SK-N-SH treated with all-trans-retinoic acid at 6 μM for 48 hours (cell line): ENCODE results near the gene GABPB2.

Experiments used
- ARNTL ChIP-seq: fragments of 450-650 bp; formaldehyde crosslinking; IDR thresholded peaks from 2 replicates; pipeline ENCODE4 v1.5.0; 2020; ENCODE audit warnings: low read depth, mild to moderate bottlenecking, moderate library complexity, borderline replicate concordance
- BACH2 ChIP-seq: fragments of 250-450 bp; sonication (Bioruptor Pico); IDR thresholded peaks from 2 replicates; pipeline ENCODE4 v1.9.0; 2021; ENCODE audit warnings: mild to moderate bottlenecking, borderline replicate concordance
- GLIS3 ChIP-seq: fragments of 250-450 bp; sonication (Bioruptor Pico); IDR thresholded peaks from 2 replicates; pipeline ENCODE4 v1.5.0; 2020; ENCODE audit warnings: mild to moderate bottlenecking, moderate library complexity
- PPARA ChIP-seq: fragments of 250-450 bp; sonication (Bioruptor Pico); IDR thresholded peaks from 2 replicates; pipeline ENCODE4 v1.5.0; 2020; ENCODE audit warnings: mild to moderate bottlenecking, borderline replicate concordance
- RARB ChIP-seq: fragments of 250-450 bp; sonication (Bioruptor Pico); IDR thresholded peaks from 2 replicates; pipeline ENCODE4 v1.8.0; 2021; ENCODE audit warnings: mild to moderate bottlenecking, moderate library complexity
- SNAI2 ChIP-seq: fragments of 250-450 bp; sonication (Bioruptor Pico); IDR thresholded peaks from 2 replicates; pipeline ENCODE4 v1.5.0; 2020; ENCODE audit warnings: mild to moderate bottlenecking, moderate library complexity
- ZFP3 ChIP-seq: fragments of 250-450 bp; sonication (Bioruptor Pico); IDR thresholded peaks from 2 replicates; pipeline ENCODE4 v1.5.0; 2020; ENCODE audit warnings: mild to moderate bottlenecking, moderate library complexity
- ZFP30 ChIP-seq: fragments of 450-650 bp; formaldehyde crosslinking; IDR thresholded peaks from 2 replicates; pipeline ENCODE4 v1.5.0; 2022; ENCODE audit warnings: mild to moderate bottlenecking, moderate library complexity
- ZNF565 ChIP-seq: fragments of 450-650 bp; formaldehyde crosslinking; conservative IDR thresholded peaks from 2 replicates; pipeline ENCODE4 v1.5.0; 2020; ENCODE audit warnings: low read depth, mild to moderate bottlenecking, moderate library complexity
- TF ChIP-seq, protein P1 (sequence below): fragments of 250-450 bp; sonication (Bioruptor Pico); IDR thresholded peaks from 2 replicates; pipeline ENCODE4 v1.8.0; 2020; ENCODE audit warnings: mild to moderate bottlenecking, moderate library complexity, borderline replicate concordance
- TF ChIP-seq, protein P2 (sequence below): fragments of 250-450 bp; sonication (Bioruptor Pico); IDR thresholded peaks from 2 replicates; pipeline ENCODE4 v1.5.0; 2020; ENCODE audit warnings: mild to moderate bottlenecking, moderate library complexity

DNA sequence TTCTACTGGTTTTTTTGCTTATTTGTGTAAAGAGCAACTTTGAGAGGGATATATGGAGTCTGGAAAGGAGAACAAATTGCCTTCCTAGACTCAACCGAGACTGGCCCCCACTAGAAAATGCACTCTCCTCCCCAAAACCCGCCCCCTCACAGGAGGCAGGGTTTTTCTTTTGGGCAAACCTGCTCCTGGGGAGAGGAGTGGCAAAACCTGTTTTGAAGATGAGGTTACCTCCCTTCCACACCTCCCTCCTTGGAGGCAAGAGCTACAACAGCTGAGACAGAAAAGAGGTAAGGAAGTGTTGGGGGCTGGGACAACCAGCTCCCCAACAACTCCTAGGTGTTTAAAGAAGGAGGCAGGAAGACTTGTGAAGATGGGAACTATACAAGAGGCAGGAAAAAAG lies 34.2 kb upstream of the GABPB2 start, which contains the start of gene BNIPL:
- TF ChIP-seq ZNF565 (CRISPR knock-in tag) (no peak), ZFP30 (no peak), ZFP3 (CRISPR knock-in tag) (no peak), SNAI2 (CRISPR knock-in tag) (no peak), RARB (no peak), ARNTL (CRISPR knock-in tag) (no peak), BACH2 (no peak), PPARA (no peak), GLIS3 (no peak)
- TF ChIP-seq, protein P1, sequence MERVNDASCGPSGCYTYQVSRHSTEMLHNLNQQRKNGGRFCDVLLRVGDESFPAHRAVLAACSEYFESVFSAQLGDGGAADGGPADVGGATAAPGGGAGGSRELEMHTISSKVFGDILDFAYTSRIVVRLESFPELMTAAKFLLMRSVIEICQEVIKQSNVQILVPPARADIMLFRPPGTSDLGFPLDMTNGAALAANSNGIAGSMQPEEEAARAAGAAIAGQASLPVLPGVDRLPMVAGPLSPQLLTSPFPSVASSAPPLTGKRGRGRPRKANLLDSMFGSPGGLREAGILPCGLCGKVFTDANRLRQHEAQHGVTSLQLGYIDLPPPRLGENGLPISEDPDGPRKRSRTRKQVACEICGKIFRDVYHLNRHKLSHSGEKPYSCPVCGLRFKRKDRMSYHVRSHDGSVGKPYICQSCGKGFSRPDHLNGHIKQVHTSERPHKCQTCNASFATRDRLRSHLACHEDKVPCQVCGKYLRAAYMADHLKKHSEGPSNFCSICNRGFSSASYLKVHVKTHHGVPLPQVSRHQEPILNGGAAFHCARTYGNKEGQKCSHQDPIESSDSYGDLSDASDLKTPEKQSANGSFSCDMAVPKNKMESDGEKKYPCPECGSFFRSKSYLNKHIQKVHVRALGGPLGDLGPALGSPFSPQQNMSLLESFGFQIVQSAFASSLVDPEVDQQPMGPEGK: no peak
- TF ChIP-seq, protein P2, sequence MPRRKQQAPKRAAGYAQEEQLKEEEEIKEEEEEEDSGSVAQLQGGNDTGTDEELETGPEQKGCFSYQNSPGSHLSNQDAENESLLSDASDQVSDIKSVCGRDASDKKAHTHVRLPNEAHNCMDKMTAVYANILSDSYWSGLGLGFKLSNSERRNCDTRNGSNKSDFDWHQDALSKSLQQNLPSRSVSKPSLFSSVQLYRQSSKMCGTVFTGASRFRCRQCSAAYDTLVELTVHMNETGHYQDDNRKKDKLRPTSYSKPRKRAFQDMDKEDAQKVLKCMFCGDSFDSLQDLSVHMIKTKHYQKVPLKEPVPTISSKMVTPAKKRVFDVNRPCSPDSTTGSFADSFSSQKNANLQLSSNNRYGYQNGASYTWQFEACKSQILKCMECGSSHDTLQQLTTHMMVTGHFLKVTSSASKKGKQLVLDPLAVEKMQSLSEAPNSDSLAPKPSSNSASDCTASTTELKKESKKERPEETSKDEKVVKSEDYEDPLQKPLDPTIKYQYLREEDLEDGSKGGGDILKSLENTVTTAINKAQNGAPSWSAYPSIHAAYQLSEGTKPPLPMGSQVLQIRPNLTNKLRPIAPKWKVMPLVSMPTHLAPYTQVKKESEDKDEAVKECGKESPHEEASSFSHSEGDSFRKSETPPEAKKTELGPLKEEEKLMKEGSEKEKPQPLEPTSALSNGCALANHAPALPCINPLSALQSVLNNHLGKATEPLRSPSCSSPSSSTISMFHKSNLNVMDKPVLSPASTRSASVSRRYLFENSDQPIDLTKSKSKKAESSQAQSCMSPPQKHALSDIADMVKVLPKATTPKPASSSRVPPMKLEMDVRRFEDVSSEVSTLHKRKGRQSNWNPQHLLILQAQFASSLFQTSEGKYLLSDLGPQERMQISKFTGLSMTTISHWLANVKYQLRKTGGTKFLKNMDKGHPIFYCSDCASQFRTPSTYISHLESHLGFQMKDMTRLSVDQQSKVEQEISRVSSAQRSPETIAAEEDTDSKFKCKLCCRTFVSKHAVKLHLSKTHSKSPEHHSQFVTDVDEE: no peak
